MCF 10A (cell line): ENCODE measurements around the gene ZNF688. TPM values are rescaled to one million over a fixed set of nuclear protein-coding genes. Genes with fewer than 3 reads are reported as not detected.

ENCODE experiments used
- BruUV-seq: library from RNA; stranded (reverse); fragments of 400-500 nt; replicated peaks from 2 replicates; lab custom pipeline; 2021; lab: Mats Ljungman, UMichigan
- CTCF ChIA-PET: fragments of 300-600 bp; sonication (Branson Sonifier 250); formaldehyde crosslinking; extraction: SDS; loops from one replicate; lab custom pipeline; 2021; ENCODE audit warnings: antibody characterized with exemption, inconsistent platforms; lab: Yijun Ruan, JAX
- POLR2A ChIA-PET: fragments of 300-600, 350-650 bp; sonication (Branson Sonifier 250); formaldehyde crosslinking; extraction: SDS; loops from one replicate; lab custom pipeline; 2020; ENCODE audit warnings: antibody characterized with exemption, inconsistent platforms; lab: Yijun Ruan, JAX
- DNase-seq: peaks from one replicate; pipeline ENCODE4 v3.0.0-alpha.2; 2018; ENCODE audit not compliant: unreplicated experiment
- H3K27ac Mint-ChIP-seq: one replicate; pipeline ENCODE4 v1.8.0; 2022; ENCODE audit warnings: mild to moderate bottlenecking, low read depth, mixed read lengths; ENCODE audit not compliant: unreplicated experiment
- H3K27me3 Mint-ChIP-seq: one replicate; pipeline ENCODE4 v1.8.0; 2022; ENCODE audit warnings: mixed read lengths; ENCODE audit not compliant: insufficient read depth, unreplicated experiment
- H3K36me3 Mint-ChIP-seq: one replicate; pipeline ENCODE4 v1.8.0; 2022; ENCODE audit warnings: mild to moderate bottlenecking, moderate library complexity, mixed read lengths; ENCODE audit not compliant: insufficient read depth, unreplicated experiment
- H3K4me1 Mint-ChIP-seq: one replicate; pipeline ENCODE4 v1.8.0; 2022; ENCODE audit warnings: mixed read lengths; ENCODE audit not compliant: insufficient read depth, unreplicated experiment
- H3K4me3 Mint-ChIP-seq: one replicate; pipeline ENCODE4 v1.8.0; 2022; ENCODE audit warnings: mild to moderate bottlenecking, moderate library complexity, mixed read lengths; ENCODE audit not compliant: unreplicated experiment
- H3K9me3 Mint-ChIP-seq: one replicate; pipeline ENCODE4 v1.8.0; 2022; ENCODE audit warnings: mixed read lengths; ENCODE audit not compliant: unreplicated experiment
- intact Hi-C: fragments of 100-400 bp; cut with micrococcal nuclease; formaldehyde crosslinking; loops from 2 replicates; pipeline ENCODE4 v1.14.1; 2022
- total RNA-seq: library from RNA; stranded (reverse); gene quantifications from 2 replicates; pipeline ENCODE4 v1.2.3, GENCODE V29; 2022
- TF ChIP-seq, protein P1 (sequence below): fragments of 200-600 bp; IDR thresholded peaks from one replicate; pipeline ENCODE4 v1.8.0; 2022; ENCODE audit warnings: antibody characterized with exemption, mild to moderate bottlenecking; ENCODE audit not compliant: unreplicated experiment

ZNF688 gene
- total RNA-seq, 1 experiment from 2014 or later = 9.0 TPM

DNA sequence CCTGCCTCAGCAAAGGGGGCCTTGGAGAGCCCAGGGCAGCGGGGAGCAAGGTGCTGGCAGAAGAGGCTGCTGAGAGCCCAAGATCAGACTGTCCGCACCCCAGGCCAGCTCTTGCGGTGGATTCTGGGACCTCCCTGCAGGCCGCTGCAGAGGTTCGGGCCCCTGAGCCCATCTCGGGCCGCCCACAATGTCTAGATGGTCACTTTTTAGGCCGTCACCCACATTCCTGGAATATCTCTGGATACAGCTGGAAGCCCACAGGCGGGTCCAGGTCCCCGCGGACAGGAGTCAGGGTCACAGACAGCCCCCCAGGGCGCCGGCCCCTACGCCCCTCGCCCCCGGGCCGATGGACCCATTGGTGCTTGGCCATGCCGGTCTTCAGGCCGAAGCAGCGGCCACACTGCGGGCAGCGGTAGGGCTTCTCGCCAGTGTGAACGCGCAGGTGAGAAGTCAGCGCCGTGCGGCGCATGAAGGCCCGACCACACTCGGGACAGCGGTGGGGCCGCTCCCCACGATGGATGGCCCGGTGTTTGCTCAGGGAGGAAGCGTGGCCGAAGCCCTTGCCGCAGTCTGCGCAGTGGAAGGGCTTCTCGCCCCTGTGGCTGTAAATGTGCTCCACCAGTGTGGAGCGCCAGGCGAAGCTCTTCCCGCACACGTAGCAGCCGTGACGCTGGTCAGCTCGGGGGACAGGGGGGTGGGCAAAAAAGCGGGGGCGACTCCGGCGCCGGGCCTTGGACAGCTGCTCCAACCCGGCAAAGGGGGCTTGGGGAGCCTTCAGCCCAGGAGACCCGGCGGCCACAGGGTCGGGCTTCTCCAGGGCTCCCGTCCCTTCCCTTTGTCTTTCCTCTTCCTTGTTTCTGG, 39.0 kb downstream of the ZNF688 start:
- H3K4me1 Mint-ChIP-seq = peaks cover 12% of the 10 kb centered on the region
- ChIA-PET POLR2A (interaction anchor here (0.7 kb wide), 1 partner anchor 95 kb away, joined by 3 read pairs; no protein-coding TSS in a partner anchor), CTCF (no interaction called here)
- intact Hi-C loops = no loop called here
- no peak for DNase-seq
- no peaks in the 10 kb centered on the region for H3K27me3 Mint-ChIP-seq
- TF ChIP-seq, protein P1, sequence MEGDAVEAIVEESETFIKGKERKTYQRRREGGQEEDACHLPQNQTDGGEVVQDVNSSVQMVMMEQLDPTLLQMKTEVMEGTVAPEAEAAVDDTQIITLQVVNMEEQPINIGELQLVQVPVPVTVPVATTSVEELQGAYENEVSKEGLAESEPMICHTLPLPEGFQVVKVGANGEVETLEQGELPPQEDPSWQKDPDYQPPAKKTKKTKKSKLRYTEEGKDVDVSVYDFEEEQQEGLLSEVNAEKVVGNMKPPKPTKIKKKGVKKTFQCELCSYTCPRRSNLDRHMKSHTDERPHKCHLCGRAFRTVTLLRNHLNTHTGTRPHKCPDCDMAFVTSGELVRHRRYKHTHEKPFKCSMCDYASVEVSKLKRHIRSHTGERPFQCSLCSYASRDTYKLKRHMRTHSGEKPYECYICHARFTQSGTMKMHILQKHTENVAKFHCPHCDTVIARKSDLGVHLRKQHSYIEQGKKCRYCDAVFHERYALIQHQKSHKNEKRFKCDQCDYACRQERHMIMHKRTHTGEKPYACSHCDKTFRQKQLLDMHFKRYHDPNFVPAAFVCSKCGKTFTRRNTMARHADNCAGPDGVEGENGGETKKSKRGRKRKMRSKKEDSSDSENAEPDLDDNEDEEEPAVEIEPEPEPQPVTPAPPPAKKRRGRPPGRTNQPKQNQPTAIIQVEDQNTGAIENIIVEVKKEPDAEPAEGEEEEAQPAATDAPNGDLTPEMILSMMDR = no peak
- BruUV-seq = no TSS peak
- H3K9me3 Mint-ChIP-seq = no peaks in the 10 kb centered on the region
- H3K4me3 Mint-ChIP-seq = peak overlapping the region; percentile 91
- peaks cover 32% of the 10 kb centered on the region for H3K36me3 Mint-ChIP-seq
- H3K27ac Mint-ChIP-seq = peak overlapping the region; percentile 95

DNA sequence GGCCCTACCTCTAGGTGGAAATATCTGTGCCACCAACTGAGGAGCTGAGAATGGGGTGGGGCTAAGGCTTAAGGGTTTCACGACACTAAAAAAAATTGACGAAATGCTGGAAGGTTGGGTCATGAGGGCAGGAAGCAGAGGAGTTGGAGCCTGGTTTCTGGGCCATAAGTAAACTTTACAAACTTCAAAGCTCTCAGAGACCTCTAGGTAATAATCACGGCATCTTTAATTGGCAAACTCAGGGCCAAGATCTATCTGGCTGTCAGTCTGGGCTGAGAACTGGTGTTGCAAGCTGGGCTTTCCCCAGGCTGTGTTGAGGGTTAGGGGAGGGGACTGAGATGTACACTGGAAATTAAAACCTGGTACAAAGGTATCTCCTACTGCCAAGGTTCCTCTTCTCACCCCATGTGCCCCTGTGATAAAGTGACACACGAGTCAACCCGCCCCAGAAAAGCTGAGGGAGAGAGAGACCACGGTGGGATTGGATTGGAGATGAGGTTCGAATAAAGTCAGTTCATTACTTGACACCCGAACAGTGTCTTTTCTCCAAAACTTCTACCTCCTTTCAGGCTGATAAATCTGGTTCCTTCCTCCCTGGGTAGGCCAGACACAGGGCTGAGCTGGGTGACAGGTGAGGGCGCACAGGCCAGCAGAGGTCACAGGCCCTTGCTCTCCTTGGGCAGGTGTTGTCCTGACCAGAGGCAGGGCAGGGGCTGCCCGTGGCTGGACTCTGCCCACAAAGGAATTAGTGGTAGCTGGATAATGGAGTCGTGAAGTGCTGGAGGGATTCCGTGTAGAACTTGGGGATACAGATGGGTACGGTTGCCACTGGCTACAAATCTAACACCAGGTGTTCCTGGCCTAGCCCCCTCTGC, 41.1 kb downstream of the ZNF688 start:
- no peak overlapping the region for H3K4me3 Mint-ChIP-seq
- H3K27me3 Mint-ChIP-seq = no peaks in the 10 kb centered on the region
- TF ChIP-seq, protein P1 = no peak
- peaks cover 29% of the 10 kb centered on the region for H3K36me3 Mint-ChIP-seq
- peaks cover 15% of the 10 kb centered on the region for H3K4me1 Mint-ChIP-seq
- ChIA-PET POLR2A (interaction anchor here (0.6 to 4.1 kb wide), 5 partner anchors 14 to 100 kb away, joined by 3 to 38 read pairs (median 4); partner anchors contain the start of genes DCTPP1, SEPHS2 and ZNF764), CTCF (interaction anchor here (0.7 to 1.7 kb wide), 4 partner anchors 68 to 101 kb away, joined by 3 to 5 read pairs (median 4); partner anchors contain the start of gene DCTPP1)
- BruUV-seq = no TSS peak
- intact Hi-C loops = no loop called here
- DNase-seq = no peak
- no peak overlapping the region for H3K27ac Mint-ChIP-seq
- H3K9me3 Mint-ChIP-seq = no peaks in the 10 kb centered on the region

DNA sequence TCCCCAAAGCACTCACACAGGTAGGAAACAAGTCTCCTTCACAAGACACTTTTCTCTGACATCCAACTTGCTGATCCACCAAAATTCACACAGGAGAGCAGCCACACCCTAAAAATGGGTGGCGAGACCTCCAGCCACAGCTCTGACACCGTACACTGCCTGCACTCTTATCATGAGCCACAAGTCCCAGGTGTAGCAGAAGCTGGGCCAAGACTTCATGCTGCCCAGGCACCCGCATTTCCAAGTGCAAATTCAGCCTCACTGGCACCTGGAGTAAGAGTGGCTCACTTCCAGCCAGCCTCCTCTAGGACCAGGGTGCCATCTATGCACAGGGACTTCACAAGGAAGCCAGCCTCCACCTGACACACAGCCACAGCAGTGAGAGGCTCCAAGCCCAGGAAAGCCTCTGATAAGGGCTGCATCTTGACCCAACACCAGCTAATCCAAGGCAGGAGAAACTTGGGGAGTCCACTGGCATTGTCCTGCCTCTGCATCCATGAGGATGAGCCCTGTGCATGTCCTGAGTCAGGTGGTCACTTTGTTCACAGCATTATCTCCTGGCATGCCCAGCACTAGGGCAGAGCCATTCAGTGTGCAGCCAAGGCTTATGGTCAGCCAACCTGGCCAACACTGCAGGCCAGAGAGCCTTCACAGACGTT, 42.6 kb downstream of the ZNF688 start:
- TF ChIP-seq, protein P1 = no peak
- Mint-ChIP-seq H3K4me3 (no peak overlapping the region), H3K27me3 (no peaks in the 10 kb centered on the region), H3K27ac (peak overlapping the region; percentile 88), H3K4me1 (peaks cover 15% of the 10 kb centered on the region), H3K36me3 (peaks cover 23% of the 10 kb centered on the region), H3K9me3 (no peaks in the 10 kb centered on the region)
- BruUV-seq = no TSS peak
- ChIA-PET POLR2A (interaction anchor here (1.2 to 4.1 kb wide), 5 partner anchors 15 to 99 kb away, joined by 3 to 38 read pairs (median 6); partner anchors contain the start of genes DCTPP1, SEPHS2 and ZNF764), CTCF (interaction anchor here (0.6 to 1.7 kb wide), 8 partner anchors 28 to 128 kb away, joined by 3 to 5 read pairs (median 3); partner anchors contain the start of gene DCTPP1)
- DNase-seq = no peak
- intact Hi-C loops = loop anchor here (5.0 kb wide), 2 partner anchors 43 to 97 kb away; partner anchors contain the start of genes DCTPP1 and ZNF688
